HepG2 (cell line): Measurements from ENCODE around the gene FAM83F. TPM values are rescaled to one million over a fixed set of nuclear protein-coding genes. Genes with fewer than 3 reads are reported as not detected.

Experiments used
- ATAC-seq: fragments of 200-7000 bp; cut with Tn5 transposase; 3 replicates; pipeline ENCODE4 v1.9.1; 2020; ENCODE audit warnings: mild to moderate bottlenecking, moderate library complexity
- BruUV-seq: library from RNA; stranded (reverse); fragments of 400-500 nt; replicated peaks from 2 replicates; lab custom pipeline; 2021; lab: Mats Ljungman, UMichigan
- CTCF ChIA-PET: fragments of 300-600 bp; formaldehyde crosslinking; extraction: SDS; loops from one replicate; lab custom pipeline; 2021; ENCODE audit warnings: low total read pairs, inconsistent platforms, low intra/inter-chr PET ratio; lab: Yijun Ruan, JAX
- POLR2A ChIA-PET: fragments of 350-600 bp; sonication (Branson Sonifier 250); formaldehyde crosslinking; loops from one replicate; lab custom pipeline; 2020; ENCODE audit warnings: antibody characterized with exemption, inconsistent platforms; lab: Yijun Ruan, JAX
- DNase-seq: peaks from one replicate; pipeline ENCODE4 v3.0.0-alpha.2; 2015; ENCODE audit warnings: low spot score
- FAIRE-seq: peaks from 3 replicates; lab custom pipeline; 2011; peaks lifted over from hg19 to GRCh38; lab: Jason Lieb, UNC
- H2AFZ ChIP-seq: one replicate; pipeline ENCODE4 v1.6.1; 2011; ENCODE audit warnings: low read length, inconsistent platforms
- H3K27ac ChIP-seq: fragments of 300-600 bp; 3 replicates; pipeline ENCODE4 v1.8.0; 2011; ENCODE audit warnings: mixed run types, mild to moderate bottlenecking, mixed read lengths, low read length, inconsistent platforms; ENCODE audit not compliant: insufficient read depth; ENCODE audit errors: extremely low read length
- H3K27me3 ChIP-seq, 2 experiments: fragments of 200-600 bp in 1 of 2; 2 replicates in 1 of 2; 3 replicates in 1 of 2; pipeline versions ENCODE4 v1.6.0 to v1.8.0; 2011; ENCODE audit warnings: low read length in 2 of 2, mild to moderate bottlenecking in 2 of 2, moderate library complexity in 2 of 2, inconsistent platforms in 1 of 2; ENCODE audit not compliant: insufficient read depth in 2 of 2, control insufficient read depth in 1 of 2
- H3K36me3 ChIP-seq, 2 experiments: fragments of 200-600 bp in 1 of 2; replicated peaks in 1 of 2; 2 replicates in 1 of 2; 3 replicates in 1 of 2; pipeline versions ENCODE4 v1.5.1 to v1.8.0; 2011; ENCODE audit warnings: low read length in 2 of 2, inconsistent platforms in 1 of 2; ENCODE audit not compliant: insufficient read depth in 2 of 2, control insufficient read depth in 1 of 2
- H3K4me1 ChIP-seq: 2 replicates; pipeline ENCODE4 v1.5.1; 2012; ENCODE audit warnings: low read length, inconsistent platforms; ENCODE audit not compliant: insufficient read depth
- H3K4me2 ChIP-seq: 2 replicates; pipeline ENCODE4 v1.6.0; 2011; ENCODE audit warnings: low read depth, low read length, inconsistent platforms
- H3K4me3 ChIP-seq, 3 experiments: fragments of 200-600 bp in 1 of 3; sonication (generic), shearing (Covaris generic) in 1 of 3; replicated peaks in 1 of 3; 2 replicates each; pipeline ENCODE4 v1.5.1; 2011 to 2016; ENCODE audit warnings: low read length in 3 of 3, inconsistent platforms in 2 of 3, low read depth in 2 of 3, mild to moderate bottlenecking in 2 of 3, control low read depth in 1 of 3, mixed read lengths in 1 of 3; ENCODE audit not compliant: insufficient read depth in 1 of 3
- H3K79me2 ChIP-seq: one replicate; pipeline ENCODE4 v1.6.1; 2011; ENCODE audit warnings: low read length, inconsistent platforms; ENCODE audit not compliant: insufficient read depth
- H3K9ac ChIP-seq: 2 replicates; pipeline ENCODE4 v1.6.0; 2011; ENCODE audit warnings: mild to moderate bottlenecking, low read depth, low read length, inconsistent platforms; ENCODE audit not compliant: insufficient read depth
- H3K9me3 ChIP-seq: 2 replicates; pipeline ENCODE4 v1.5.1; 2012; ENCODE audit warnings: mild to moderate bottlenecking, low read length
- H4K20me1 ChIP-seq: 2 replicates; pipeline ENCODE4 v1.6.0; 2011; ENCODE audit warnings: inconsistent platforms, mild to moderate bottlenecking, low read length, moderate library complexity; ENCODE audit not compliant: insufficient read depth
- ATF7 ChIP-seq, 2 experiments: fragments of 450-650 bp in 1 of 2; sonication (generic) in 1 of 2; formaldehyde crosslinking in 1 of 2; IDR thresholded peaks; 2 replicates each; pipeline versions ENCODE4 v1.4.0 to v1.6.1; 2016 to 2020; ENCODE audit warnings: antibody characterized with exemption in 1 of 2, mild to moderate bottlenecking in 1 of 2, missing genetic modification reagents in 1 of 2
- FOSL2 ChIP-seq: sonication (generic); formaldehyde crosslinking; IDR thresholded peaks from 2 replicates; pipeline ENCODE4 v1.4.0; 2020; ENCODE audit warnings: missing genetic modification reagents
- KDM4B ChIP-seq: sonication (generic); formaldehyde crosslinking; IDR thresholded peaks from 2 replicates; pipeline ENCODE4 v1.4.0; 2020; ENCODE audit warnings: missing genetic modification reagents
- MTF1 ChIP-seq: sonication (generic); formaldehyde crosslinking; IDR thresholded peaks from 2 replicates; pipeline ENCODE4 v1.5.0; 2020; ENCODE audit warnings: missing genetic modification reagents
- PLSCR1 ChIP-seq: sonication (generic); formaldehyde crosslinking; IDR thresholded peaks from 2 replicates; pipeline ENCODE4 v1.5.0; 2020; ENCODE audit warnings: missing genetic modification reagents, mild to moderate bottlenecking, borderline replicate concordance
- TOPORS ChIP-seq: sonication (generic); formaldehyde crosslinking; IDR thresholded peaks from 2 replicates; pipeline ENCODE4 v1.8.0; 2023; ENCODE audit warnings: mild to moderate bottlenecking, missing genetic modification reagents
- ZFP37 ChIP-seq: sonication (generic); formaldehyde crosslinking; IDR thresholded peaks from 2 replicates; pipeline ENCODE4 v1.4.0; 2020; ENCODE audit warnings: missing genetic modification reagents, borderline replicate concordance
- ZNF264 ChIP-seq: sonication (generic); formaldehyde crosslinking; IDR thresholded peaks from 2 replicates; pipeline ENCODE4 v1.4.0; 2020; ENCODE audit warnings: missing genetic modification reagents
- ZNF629 ChIP-seq: sonication (generic); formaldehyde crosslinking; conservative IDR thresholded peaks from 2 replicates; pipeline ENCODE4 v1.5.0; 2020; ENCODE audit warnings: missing genetic modification reagents
- ZNF746 ChIP-seq: sonication (generic); formaldehyde crosslinking; IDR thresholded peaks from 2 replicates; pipeline ENCODE4 v1.8.0; 2022; ENCODE audit warnings: mild to moderate bottlenecking, missing genetic modification reagents
- ZNF782 ChIP-seq: sonication (generic); formaldehyde crosslinking; IDR thresholded peaks from 2 replicates; pipeline ENCODE4 v1.4.0; 2020; ENCODE audit warnings: missing genetic modification reagents, mild to moderate bottlenecking, borderline replicate concordance
- ZSCAN30 ChIP-seq: sonication (generic); formaldehyde crosslinking; IDR thresholded peaks from 2 replicates; pipeline ENCODE4 v1.5.0; 2020; ENCODE audit warnings: mild to moderate bottlenecking, missing genetic modification reagents
- WGBS: methylation state at CpG from one replicate; pipeline ENCODE4 v1.1.6; 2017; ENCODE audit warnings: low lambda C conversion rate; 5-methylcytosine and 5-hydroxymethylcytosine counted together
- in situ Hi-C: cut with HindIII; loops from 2 replicates; pipeline ENCODE4 v1.10.0; 2017; ENCODE audit warnings: low pct_unique_long_range_greater_than_20kb; ENCODE audit not compliant: extremely low pct_ligation_motif_present
- intact Hi-C: fragments of 100-400 bp; cut with micrococcal nuclease; formaldehyde crosslinking; loops from one replicate; pipeline ENCODE4 v1.10.0; 2022; ENCODE audit not compliant: unreplicated experiment
- polyA plus RNA-seq, 8 experiments: library from polyadenylated mRNA; depleted of rRNA in 3 of 8; stranded (reverse) in 7 of 8; unstranded in 1 of 8; fragments of >200 nt; fragmentation: Illumina TruSeq in 4 of 8; extraction: Trizol in 4 of 8; gene quantifications; 2 replicates each; pipeline versions ENCODE4 v1.2.1 to v1.2.3, GENCODE V29; 2011 to 2016; ENCODE audit warnings: low read depth in 4 of 8, missing spikeins in 1 of 8, mixed read lengths in 1 of 8; ENCODE audit not compliant: insufficient read depth in 1 of 8
- total RNA-seq, 5 experiments: library from RNA; depleted of rRNA; stranded (reverse); fragments of >200 nt; fragmentation: Illumina TruSeq; extraction: Trizol; gene quantifications; 2 replicates each; pipeline ENCODE4 v1.2.3, GENCODE V29; 2016; ENCODE audit warnings: low read depth in 1 of 5
- TF ChIP-seq, protein P1 (sequence below): sonication (generic); formaldehyde crosslinking; IDR thresholded peaks from 2 replicates; pipeline ENCODE4 v1.4.0; 2020; ENCODE audit warnings: missing genetic modification reagents
- TF ChIP-seq, protein P2 (sequence below): sonication (generic); formaldehyde crosslinking; IDR thresholded peaks from 2 replicates; pipeline ENCODE4 v1.4.0; 2020; ENCODE audit warnings: mild to moderate bottlenecking, missing genetic modification reagents

The FAM83F gene
- total and polyA plus RNA-seq, 2 of the 13 experiments (the other 11 are each of a cell fraction or from before 2014, with no cell fraction given), result not detected

DNA sequence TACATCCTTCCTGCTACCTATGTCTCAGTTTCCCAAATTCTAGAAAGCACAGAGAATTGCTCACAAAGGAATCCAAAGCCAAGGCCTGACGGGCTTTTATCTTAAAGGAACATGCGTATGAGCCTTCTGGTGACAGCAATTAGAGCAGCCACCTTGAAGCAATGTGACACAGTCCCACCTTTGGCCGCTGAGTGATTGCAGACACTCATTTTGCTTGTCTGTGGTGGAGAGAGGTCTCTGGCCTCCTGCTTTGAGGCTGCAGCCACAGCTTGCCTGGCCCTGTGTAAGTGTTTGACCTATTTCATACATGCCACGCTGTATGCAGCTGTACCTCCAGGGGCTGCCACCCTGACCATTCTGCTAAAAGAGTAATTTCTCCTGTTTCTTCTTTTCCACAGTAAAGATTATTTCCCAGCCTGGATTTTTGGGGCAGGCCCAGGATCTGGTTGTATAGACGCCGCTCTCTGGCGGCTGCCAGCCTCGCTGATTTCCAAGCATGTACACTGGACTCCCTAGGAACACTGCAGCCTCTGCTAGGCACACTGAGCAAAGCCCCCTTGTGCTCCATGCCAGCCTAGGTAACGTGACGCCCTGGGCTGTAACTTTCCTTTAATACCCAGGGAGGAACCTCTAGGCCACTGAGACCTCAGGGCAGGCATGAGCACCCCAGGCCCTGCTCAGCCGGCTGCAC, 35.7 kb upstream of the FAM83F start:
- Histone ChIP-seq H3K36me3 (no peaks in the 10 kb centered on the region), H3K79me2 (no peaks in the 10 kb centered on the region), H4K20me1 (no peaks in the 10 kb centered on the region), H3K4me3 (no peak overlapping the region), H3K9ac (no peak overlapping the region), H3K27ac (no peak overlapping the region), H3K4me1 (peaks cover 11% of the 10 kb centered on the region; the same call in 1 of the 2 replicates), H2AFZ (no peak overlapping the region), H3K27me3 (peaks cover 3 to 21% of the 10 kb centered on the region in 2 experiments; a peak in 3 of 5 replicates), H3K4me2 (no peak overlapping the region), H3K9me3 (no peaks in the 10 kb centered on the region)
- no peak for FAIRE-seq
- ATAC-seq, result peak; percentile 28; the same call in 2 of the 3 replicates
- 45% methylated on average over 7 of the region's 11 CpGs for WGBS
- POLR2A ChIA-PET, result no interaction called here
- no peak for DNase-seq
- BruUV-seq, result no TSS peak
- CTCF ChIA-PET, result no interaction called here
- intact Hi-C loops, result no loop called here
- TF ChIP-seq ZSCAN30 (CRISPR knock-in tag) (no peak), MTF1 (no peak), PLSCR1 (no peak), ZNF629 (CRISPR knock-in tag) (no peak), ZNF746 (CRISPR knock-in tag) (no peak), FOSL2 (CRISPR knock-in tag) (no peak), KDM4B (CRISPR knock-in tag) (no peak), ZNF264 (CRISPR knock-in tag) (no peak), ZNF782 (CRISPR knock-in tag) (no peak), ZFP37 (CRISPR knock-in tag) (no peak), TOPORS (CRISPR knock-in tag) (no peak), ATF7 (IDR thresholded peaks at IDR 0.05) (no peak), ATF7 (CRISPR knock-in tag; IDR thresholded peaks at IDR 0.05) (no peak)
- TF ChIP-seq, protein P1, sequence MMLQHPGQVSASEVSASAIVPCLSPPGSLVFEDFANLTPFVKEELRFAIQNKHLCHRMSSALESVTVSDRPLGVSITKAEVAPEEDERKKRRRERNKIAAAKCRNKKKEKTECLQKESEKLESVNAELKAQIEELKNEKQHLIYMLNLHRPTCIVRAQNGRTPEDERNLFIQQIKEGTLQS (CRISPR knock-in tag), result no peak
- TF ChIP-seq, protein P2, sequence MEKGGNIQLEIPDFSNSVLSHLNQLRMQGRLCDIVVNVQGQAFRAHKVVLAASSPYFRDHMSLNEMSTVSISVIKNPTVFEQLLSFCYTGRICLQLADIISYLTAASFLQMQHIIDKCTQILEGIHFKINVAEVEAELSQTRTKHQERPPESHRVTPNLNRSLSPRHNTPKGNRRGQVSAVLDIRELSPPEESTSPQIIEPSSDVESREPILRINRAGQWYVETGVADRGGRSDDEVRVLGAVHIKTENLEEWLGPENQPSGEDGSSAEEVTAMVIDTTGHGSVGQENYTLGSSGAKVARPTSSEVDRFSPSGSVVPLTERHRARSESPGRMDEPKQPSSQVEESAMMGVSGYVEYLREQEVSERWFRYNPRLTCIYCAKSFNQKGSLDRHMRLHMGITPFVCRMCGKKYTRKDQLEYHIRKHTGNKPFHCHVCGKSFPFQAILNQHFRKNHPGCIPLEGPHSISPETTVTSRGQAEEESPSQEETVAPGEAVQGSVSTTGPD (CRISPR knock-in tag), result no peak
- in situ Hi-C loops, result no loop called here
